ENCODE data around the gene ZBED2.

The ZBED2 gene

GRCh38 chr3:111604119-111604518, 9.0 kb upstream of the ZBED2 start:
- TF ChIP-seq TOX (CRISPR knock-in tag; IDR thresholded peaks at IDR 0.05; ENCODE audit: borderline replicate concordance) (no peak), OSR1 (CRISPR knock-in tag; IDR thresholded peaks at IDR 0.05) (no peak), ZFP3 (CRISPR knock-in tag; IDR thresholded peaks at IDR 0.05) (no peak), TSHZ2 (CRISPR knock-in tag; IDR thresholded peaks at IDR 0.05) (no peak), PPARA (CRISPR knock-in tag; IDR thresholded peaks at IDR 0.05; ENCODE audit: borderline replicate concordance) (no peak), ZFP30 (CRISPR knock-in tag; IDR thresholded peaks at IDR 0.05) (no peak)

GRCh38 chr3:111603679-111604078, 8.5 kb upstream of the ZBED2 start:
- ATAC-seq, result no peak
- TF ChIP-seq TSHZ2 (CRISPR knock-in tag; IDR thresholded peaks at IDR 0.05) (no peak), ZC3H10 (CRISPR knock-in tag; IDR thresholded peaks at IDR 0.05) (no peak)

More at GRCh38 chr3:111604119-111604518, 9.0 kb upstream of the ZBED2 start:
- no peak for ATAC-seq

DNA sequence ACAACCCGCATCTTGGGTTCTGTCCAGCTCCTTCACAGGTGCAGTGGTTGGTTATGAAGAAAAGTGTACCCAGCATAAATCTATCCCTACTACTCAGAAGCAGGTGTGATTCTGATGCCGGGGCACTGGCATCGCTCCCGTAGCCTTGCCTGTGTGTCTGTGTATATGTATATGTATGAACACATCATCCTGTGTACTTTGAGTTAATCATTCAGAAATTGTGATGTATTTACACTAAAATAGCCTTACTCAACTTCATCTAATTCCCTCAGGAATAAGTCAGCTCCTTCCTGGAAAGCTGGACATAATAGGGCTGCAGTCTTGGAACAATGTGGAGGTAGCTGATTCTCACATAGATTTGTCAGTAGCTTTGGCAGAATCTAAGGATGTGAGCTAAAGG, 6.7 kb upstream of the ZBED2 start:
- TF ChIP-seq OSR1 (CRISPR knock-in tag; IDR thresholded peaks at IDR 0.05) (no peak), TCF4 (CRISPR knock-in tag; IDR thresholded peaks at IDR 0.05; ENCODE audit: borderline replicate concordance) (no peak), ZNF565 (CRISPR knock-in tag; conservative IDR thresholded peaks at IDR 0.05; ENCODE audit: low read depth) (no peak), ZC3H10 (CRISPR knock-in tag; IDR thresholded peaks at IDR 0.05) (no peak), ZNF70 (CRISPR knock-in tag; IDR thresholded peaks at IDR 0.05) (no peak), TOX (CRISPR knock-in tag; IDR thresholded peaks at IDR 0.05; ENCODE audit: borderline replicate concordance) (no peak), ZNF8 (CRISPR knock-in tag; IDR thresholded peaks at IDR 0.05) (no peak), ARNTL (CRISPR knock-in tag; IDR thresholded peaks at IDR 0.05; ENCODE audit: borderline replicate concordance, low read depth) (no peak), BACH2 (CRISPR knock-in tag; IDR thresholded peaks at IDR 0.05; ENCODE audit: borderline replicate concordance) (no peak), CSDC2 (CRISPR knock-in tag; IDR thresholded peaks at IDR 0.05) (no peak), RARB (CRISPR knock-in tag; IDR thresholded peaks at IDR 0.05) (no peak)
- TF ChIP-seq, protein P1, sequence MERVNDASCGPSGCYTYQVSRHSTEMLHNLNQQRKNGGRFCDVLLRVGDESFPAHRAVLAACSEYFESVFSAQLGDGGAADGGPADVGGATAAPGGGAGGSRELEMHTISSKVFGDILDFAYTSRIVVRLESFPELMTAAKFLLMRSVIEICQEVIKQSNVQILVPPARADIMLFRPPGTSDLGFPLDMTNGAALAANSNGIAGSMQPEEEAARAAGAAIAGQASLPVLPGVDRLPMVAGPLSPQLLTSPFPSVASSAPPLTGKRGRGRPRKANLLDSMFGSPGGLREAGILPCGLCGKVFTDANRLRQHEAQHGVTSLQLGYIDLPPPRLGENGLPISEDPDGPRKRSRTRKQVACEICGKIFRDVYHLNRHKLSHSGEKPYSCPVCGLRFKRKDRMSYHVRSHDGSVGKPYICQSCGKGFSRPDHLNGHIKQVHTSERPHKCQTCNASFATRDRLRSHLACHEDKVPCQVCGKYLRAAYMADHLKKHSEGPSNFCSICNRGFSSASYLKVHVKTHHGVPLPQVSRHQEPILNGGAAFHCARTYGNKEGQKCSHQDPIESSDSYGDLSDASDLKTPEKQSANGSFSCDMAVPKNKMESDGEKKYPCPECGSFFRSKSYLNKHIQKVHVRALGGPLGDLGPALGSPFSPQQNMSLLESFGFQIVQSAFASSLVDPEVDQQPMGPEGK (CRISPR knock-in tag; IDR thresholded peaks at IDR 0.05; ENCODE audit: borderline replicate concordance), result no peak
- TF ChIP-seq, protein P2, sequence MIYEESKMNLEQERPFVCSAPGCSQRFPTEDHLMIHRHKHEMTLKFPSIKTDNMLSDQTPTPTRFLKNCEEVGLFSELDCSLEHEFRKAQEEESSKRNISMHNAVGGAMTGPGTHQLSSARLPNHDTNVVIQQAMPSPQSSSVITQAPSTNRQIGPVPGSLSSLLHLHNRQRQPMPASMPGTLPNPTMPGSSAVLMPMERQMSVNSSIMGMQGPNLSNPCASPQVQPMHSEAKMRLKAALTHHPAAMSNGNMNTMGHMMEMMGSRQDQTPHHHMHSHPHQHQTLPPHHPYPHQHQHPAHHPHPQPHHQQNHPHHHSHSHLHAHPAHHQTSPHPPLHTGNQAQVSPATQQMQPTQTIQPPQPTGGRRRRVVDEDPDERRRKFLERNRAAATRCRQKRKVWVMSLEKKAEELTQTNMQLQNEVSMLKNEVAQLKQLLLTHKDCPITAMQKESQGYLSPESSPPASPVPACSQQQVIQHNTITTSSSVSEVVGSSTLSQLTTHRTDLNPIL (CRISPR knock-in tag; IDR thresholded peaks at IDR 0.05; ENCODE audit: low read depth), result no peak
- no peak for ATAC-seq

DNA sequence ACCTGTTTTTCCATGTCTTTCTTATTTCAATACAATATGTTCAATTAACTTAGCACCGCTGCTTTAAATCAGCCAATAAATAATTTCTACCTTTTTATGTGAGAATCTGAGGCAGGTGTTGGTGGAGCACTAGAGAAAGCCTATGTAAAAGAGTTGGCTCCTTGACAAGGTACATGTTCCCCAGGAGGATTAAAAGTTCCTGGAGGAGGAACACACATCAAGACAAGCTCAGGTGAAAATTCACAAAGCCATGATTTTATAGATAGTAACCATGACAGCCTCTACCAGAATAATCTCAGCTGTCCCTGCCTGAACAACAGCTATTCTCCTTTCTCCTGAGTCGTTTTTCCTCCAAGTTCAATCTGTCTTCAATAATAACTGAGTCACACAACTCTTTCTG, 3.4 kb upstream of the ZBED2 start:
- ATAC-seq, result no peak
- no peak for TF ChIP-seq ZFP3 (CRISPR knock-in tag; IDR thresholded peaks at IDR 0.05)
- TF ChIP-seq, protein P1 (CRISPR knock-in tag; IDR thresholded peaks at IDR 0.05; ENCODE audit: borderline replicate concordance), result no peak
- no peak for TF ChIP-seq SNAI2 (CRISPR knock-in tag; IDR thresholded peaks at IDR 0.05)
- no peak for TF ChIP-seq ZC3H10 (CRISPR knock-in tag; IDR thresholded peaks at IDR 0.05)
- TF ChIP-seq RARB (CRISPR knock-in tag; IDR thresholded peaks at IDR 0.05), result no peak
- no peak for TF ChIP-seq ARNTL (CRISPR knock-in tag; IDR thresholded peaks at IDR 0.05; ENCODE audit: borderline replicate concordance, low read depth)
- no peak for TF ChIP-seq ESRRG (CRISPR knock-in tag; IDR thresholded peaks at IDR 0.05)
- TF ChIP-seq ZNF565 (CRISPR knock-in tag; conservative IDR thresholded peaks at IDR 0.05; ENCODE audit: low read depth), result no peak
- no peak for TF ChIP-seq ISL1 (CRISPR knock-in tag; IDR thresholded peaks at IDR 0.05)
- no peak for TF ChIP-seq TOX (CRISPR knock-in tag; IDR thresholded peaks at IDR 0.05; ENCODE audit: borderline replicate concordance)
- no peak for TF ChIP-seq OSR1 (CRISPR knock-in tag; IDR thresholded peaks at IDR 0.05)
- TF ChIP-seq, protein P3, sequence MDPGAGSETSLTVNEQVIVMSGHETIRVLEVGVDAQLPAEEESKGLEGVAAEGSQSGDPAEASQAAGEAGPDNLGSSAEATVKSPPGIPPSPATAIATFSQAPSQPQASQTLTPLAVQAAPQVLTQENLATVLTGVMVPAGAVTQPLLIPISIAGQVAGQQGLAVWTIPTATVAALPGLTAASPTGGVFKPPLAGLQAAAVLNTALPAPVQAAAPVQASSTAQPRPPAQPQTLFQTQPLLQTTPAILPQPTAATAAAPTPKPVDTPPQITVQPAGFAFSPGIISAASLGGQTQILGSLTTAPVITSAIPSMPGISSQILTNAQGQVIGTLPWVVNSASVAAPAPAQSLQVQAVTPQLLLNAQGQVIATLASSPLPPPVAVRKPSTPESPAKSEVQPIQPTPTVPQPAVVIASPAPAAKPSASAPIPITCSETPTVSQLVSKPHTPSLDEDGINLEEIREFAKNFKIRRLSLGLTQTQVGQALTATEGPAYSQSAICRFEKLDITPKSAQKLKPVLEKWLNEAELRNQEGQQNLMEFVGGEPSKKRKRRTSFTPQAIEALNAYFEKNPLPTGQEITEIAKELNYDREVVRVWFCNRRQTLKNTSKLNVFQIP (CRISPR knock-in tag; IDR thresholded peaks at IDR 0.05; ENCODE audit: borderline replicate concordance, low read depth), result no peak

Data from SK-N-SH treated with all-trans-retinoic acid at 6 μM for 48 hours (cell line).